GM18511 (cell line): ENCODE data around the gene PHF20.
"Not testable (repeated sequence)": the region's sequence is repeated elsewhere in the genome, so short reads cannot be mapped to it uniquely, and the experiment has no call there.

Experiments used
- ATAC-seq: cut with Tn5 transposase; IDR thresholded peaks from one replicate; pipeline ENCODE4 v1.9.1; 2021; ENCODE audit warnings: mild to moderate bottlenecking, moderate library complexity; ENCODE audit not compliant: unreplicated experiment

Gene PHF20

DNA sequence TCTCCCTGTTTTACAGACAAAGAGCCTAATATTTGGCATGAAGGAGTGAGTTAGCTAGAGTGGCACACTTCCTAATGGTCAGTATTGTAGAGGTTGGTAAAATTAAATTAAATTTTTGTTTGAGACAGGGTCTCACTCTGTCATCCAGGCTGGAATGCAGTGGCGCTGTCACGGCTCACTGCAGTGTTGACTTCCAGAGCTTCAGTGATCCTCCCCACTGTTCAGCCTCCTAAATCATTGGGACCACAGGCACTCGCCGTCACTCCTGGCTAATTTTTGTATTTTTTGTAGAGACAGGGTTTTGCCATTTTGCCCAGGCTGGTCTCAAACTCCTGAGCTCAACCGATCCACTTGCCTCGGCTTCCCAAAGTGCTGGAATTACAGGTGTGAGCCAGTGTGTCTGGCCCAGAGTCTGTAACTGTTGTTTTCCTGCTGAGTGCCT, 111.5 kb downstream of the PHF20 start:
- no peak for ATAC-seq

DNA sequence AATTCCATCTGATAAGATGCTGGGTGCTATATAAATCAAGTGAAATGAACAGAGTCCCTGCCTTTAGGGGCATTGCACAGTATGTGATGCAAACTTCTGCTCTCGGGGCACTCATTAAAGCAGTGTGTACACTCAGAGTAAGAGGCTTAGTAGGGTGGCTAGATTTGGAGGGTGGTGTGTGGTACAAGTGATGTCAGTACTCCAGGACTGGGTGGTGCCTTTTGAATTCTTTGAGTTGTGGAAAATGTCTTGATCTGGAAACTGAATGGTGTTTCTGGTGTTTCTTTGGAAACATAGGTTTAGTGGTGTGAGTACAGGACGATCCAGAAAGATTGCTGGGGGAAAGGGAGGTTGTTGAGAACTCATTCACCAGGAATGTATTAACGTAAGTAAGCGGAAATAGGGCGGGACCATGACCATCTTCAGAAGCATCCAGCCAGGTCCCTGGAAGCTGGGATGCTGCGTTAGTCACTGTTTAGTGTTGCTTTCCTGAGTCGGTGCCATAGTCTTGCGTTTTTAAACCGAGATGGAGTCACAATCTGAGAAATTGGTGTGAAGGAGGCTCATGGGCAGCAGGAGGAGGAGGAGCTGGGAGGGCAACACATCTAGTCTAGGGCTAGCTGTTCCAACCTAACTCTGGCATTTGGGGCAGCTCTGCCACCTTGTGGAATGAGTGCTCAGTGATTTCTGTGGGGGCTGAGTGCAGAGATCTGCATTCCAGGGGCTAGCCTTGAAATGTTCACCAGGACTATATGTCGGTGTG, 112.1 kb downstream of the PHF20 start:
- no peak for ATAC-seq

DNA sequence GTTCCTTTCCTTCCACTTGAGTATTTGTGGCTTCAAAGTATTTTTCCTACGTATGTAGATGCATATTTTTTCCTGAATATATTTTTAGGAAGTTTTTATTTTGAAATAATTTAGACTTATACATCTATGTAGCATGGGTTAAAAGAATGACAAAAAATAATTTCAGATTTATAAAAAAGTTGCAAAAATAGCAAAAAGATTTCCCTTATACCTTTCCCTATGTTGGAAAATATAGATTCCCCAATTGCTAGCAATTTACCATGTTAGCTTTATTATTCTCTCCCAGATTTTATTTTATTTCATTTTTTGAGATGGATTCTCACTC, 112.7 kb downstream of the PHF20 start:
- no peak for ATAC-seq

DNA sequence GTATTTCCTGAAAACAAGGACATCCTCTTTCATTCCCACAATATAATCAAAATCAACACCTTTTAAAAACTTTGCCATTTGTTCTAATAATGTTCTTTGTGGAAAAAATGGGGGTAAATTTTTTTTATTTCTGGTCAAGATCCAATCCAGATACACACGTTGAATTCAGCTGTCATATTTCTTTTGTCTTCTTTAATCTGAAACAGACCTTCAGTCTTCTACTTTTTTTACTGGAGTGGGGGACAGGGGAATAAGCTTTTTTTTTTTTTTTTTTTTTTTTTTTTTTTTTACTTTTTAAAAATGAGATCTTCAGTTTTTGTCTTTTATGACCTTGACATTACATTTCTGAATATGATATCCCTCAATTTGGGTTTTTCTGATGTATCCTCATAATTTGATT, 113.4 kb downstream of the PHF20 start:
- no peak for ATAC-seq

DNA sequence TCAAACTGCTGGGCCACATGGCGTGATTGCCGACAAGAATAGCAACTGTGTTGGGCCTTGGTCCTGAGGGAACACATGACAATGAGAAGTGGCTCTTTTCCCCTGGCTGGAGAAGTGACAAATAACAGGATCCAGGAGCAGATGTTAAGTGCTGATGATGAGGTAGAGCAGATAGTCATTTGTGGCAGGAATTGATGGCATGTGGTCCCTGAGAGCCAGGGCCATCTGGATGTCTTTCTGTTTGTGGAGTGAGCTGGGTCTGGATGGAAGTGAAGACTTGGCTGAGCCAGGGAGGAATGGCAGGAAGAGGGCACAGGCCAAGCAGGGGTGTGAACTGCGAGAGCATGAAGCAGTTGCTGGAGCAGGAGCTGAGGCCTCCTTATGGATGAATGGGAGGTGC, 114.7 kb downstream of the PHF20 start:
- no peak for ATAC-seq

DNA sequence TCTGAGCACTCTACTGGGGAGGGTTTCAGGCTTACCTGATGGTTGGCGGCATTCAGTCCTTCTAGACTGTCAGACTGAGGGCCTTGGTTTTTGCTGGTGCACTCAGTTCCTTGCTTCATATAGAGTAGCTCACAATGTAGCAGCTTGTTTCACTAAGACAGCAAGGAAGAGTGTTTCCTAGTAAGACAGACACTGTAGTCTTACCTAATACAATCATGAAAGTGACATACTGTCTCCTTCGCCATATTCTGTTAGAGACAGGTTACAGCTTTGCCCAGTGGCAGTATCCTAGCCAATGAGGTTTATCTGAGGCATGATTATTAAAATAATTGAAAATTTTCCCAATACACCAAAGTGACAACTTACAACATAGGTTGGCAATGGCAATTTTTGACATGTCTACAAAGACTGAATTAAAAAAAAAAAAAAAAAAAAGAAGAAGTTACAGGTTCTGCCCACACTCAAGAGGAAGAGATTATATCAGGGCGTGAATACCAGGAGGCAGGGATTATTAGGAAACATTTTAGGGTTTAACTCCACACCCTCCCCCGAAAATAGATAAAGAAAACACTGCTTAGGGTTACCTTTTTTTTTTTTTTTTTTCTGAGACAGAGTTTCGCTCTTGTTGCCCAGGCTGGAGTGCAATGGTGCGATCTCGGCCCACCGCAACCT, 115.7 kb downstream of the PHF20 start:
- ATAC-seq, result no peak

DNA sequence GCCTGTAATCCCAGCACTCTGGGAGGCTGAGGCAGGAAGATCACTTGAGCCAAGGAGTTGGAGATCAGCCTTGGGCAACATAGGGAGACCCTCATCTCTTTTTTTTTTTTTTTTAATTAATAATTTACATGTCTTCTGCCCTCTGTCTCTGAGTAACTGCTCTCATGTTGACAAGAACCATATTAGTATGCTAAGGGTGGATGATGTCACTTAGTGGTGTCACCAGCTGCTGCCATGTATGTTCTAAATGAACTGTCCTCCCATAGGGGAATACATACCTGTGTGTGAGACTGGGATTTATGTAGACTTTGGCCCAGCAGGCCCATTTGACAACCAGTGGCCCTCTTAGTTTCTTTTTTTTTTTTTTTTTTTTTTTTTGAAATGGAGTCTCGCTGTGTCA, 116.8 kb downstream of the PHF20 start:
- ATAC-seq, result no peak

DNA sequence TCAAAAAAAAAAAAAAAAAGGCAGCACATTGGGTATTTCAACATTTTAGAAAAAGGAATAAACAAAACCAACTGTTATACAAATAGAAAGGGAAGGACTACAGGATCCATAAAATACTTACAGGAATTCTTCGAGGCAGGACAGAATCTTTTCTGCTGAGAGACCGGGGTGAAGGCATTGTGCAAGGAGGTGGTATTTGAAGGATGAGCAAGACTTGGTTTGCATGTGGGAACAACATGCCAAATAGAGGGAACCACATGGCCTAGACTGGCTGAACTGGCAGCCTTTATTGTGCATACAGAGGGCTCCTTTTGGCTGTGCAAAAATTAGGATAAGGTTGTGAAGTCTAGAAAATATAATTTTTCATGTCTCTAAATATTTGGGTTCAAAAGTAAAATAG, 119.6 kb downstream of the PHF20 start:
- ATAC-seq, result no peak

DNA sequence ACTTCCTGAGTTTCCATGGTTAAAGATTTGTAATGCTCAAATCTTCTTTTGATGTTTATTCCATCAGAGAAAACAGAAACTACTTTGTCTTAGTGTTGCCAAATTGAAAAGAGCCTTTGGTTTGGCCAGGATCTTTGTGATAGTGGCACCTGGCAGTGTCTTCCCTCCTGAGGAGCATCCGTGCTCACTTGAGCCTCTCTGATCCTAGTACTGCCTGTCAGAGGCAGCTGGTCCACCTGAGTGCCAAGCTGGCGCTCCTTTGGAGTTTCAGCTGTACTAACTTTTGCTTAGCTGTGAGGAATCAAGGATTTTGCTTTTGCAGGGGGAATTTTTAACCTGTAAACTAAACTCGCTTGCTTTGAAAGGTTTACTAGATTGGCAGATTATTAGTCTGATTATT, 121.1 kb downstream of the PHF20 start:
- no peak for ATAC-seq

DNA sequence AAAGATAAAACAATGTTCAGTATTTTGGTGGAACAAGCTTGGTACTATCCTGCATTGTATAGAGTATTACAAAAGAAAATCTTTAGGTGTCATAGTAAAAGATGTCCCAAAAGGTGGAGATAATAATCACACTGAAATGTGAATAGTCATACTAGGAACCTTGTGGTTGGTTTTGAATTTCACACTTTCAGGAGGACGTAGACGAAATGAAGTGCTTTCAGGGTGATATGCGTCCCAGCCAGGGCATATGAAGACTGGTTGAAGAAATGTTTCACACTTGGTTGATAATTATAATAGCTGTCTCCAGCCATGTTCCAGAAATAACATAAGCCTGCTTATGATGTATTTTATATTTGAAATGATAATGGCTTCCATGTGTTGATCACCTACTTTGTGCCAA, 122.1 kb downstream of the PHF20 start:
- ATAC-seq, result peak; percentile 71

DNA sequence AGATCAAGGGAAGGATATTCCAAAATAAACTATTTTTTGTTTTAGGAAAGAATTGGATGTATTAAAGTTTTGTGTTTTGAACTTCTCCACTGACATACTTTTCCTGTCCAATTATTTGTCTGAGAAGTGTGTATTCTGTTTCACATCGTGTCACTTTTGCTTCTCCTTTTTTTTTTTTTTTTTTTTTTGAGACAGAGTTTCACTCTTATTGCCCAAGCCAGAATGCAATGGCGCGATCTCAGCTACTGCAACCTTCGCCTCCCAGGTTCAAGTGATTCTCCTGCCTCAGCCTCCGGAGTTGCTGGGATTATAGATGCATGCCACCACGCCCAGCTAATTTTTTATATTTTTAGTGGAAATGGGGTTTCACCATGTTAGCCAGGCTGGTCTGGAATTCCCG, 123.7 kb downstream of the PHF20 start:
- not testable (repeated sequence) for ATAC-seq

DNA sequence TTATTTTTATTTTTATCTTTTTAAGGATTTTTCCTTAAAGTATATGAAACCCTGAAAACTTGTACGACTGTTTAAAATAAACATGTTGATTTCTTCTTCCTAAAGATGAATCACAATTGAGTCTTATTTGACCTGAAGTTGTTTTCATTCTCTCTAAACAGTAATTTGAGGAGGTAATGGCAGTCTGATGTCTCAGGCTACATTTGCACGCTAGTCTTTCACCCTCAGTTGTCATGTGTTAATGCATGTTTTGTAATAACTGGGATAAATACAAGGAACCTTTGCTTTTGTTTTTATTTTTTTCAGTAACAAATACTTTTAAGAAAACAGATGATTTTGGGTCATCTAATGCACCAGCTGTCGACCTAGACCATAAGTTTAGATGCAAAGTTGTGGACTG, 127.2 kb downstream of the PHF20 start:
- ATAC-seq, result no peak

DNA sequence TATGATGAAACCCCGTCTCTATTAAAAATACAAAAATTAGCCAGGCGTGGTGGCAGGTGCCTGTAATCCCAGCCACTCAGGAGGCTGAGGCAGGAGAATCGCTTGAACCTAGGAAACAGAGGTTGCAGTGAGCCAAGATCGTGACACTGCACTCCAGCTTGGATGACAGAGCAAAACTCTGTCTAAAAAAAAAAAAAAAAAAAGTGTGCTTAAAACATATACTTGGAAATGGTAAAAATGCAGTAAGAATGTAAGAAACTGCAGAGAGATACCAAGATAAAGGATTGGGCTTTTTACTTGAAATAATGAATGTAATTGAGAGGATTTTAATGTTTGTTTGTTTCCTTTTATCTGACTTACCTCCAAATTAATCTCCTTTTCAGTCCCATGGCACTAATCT, 129.4 kb downstream of the PHF20 start:
- ATAC-seq, result not testable (repeated sequence)

DNA sequence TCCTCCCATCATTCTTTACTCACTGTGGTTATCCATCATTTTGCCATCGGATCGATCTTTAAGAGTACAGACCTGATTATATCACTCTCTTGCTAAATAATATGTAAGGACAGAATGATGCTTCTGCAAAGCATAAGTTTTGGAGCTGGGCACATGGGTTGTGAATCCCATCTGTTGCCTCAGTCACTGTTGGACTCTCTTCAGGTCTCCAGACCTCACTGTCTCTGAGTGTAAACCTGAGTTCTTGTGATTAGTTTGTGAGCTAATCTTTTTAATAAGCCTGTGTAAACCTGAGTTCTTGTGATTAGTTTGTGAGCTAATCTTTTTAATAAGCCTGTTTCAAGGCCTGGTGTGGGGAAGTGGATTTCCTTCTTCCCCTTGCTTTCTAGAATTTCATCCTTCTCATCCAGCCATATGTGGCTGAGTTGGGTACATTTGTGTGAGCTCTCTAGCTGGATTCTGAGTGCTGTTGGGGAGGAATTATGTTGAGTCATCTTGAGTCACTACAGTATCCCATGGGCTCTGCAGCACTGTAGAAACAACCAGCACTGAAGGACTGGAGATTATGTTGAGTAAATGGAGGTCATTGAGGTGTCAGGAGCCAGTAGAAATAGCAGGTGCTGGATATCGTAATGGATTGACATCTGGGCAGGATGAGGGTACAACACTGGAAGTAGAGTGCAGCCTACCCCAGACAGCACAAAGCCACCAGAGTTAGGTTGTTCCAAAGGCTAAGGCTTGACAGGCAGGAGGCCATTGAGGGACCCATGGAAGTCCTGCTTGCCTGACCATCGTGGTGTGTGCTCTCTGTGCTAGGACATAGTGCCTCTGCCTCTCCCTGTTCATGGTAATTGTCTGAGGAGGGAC, 130.1 kb downstream of the PHF20 start:
- no peak for ATAC-seq

DNA sequence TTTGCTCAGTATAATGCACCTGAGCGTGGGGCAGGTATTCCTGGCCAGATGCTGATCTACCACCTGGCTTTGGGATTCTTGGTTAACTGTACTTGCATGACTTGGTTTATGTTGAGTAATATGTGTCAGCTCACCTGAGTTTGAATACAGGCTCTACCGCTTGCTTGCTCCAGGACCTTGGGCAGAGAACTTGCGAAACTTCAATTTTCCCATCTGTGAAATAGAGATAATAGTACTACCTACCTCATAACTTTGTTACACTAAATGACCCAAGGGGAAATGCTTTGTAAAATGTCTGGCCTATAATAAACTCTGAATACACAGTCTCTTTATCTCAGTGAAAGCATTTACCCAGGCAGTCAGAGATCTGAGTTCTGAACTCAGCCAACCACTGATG, 130.7 kb downstream of the PHF20 start:
- ATAC-seq, result no peak

DNA sequence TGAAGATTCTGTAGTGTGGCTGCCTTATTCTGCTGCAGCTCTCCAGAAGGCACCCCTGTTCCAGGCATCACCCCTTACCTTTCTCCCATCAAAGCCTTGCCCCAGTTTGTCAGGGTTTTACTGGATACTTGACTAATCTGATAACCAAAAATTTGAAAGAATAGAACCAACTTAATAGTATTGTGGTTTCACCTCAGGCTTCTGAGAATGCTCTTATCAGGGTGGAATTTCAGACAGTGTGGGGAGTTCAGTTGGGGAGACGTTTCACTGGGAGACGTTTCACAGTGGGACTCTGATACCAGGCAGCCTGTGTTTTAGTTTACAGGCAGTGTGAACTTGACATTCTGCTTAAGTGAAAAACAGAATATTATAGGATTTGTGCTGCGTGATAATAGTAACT, 132.0 kb downstream of the PHF20 start:
- ATAC-seq, result no peak

DNA sequence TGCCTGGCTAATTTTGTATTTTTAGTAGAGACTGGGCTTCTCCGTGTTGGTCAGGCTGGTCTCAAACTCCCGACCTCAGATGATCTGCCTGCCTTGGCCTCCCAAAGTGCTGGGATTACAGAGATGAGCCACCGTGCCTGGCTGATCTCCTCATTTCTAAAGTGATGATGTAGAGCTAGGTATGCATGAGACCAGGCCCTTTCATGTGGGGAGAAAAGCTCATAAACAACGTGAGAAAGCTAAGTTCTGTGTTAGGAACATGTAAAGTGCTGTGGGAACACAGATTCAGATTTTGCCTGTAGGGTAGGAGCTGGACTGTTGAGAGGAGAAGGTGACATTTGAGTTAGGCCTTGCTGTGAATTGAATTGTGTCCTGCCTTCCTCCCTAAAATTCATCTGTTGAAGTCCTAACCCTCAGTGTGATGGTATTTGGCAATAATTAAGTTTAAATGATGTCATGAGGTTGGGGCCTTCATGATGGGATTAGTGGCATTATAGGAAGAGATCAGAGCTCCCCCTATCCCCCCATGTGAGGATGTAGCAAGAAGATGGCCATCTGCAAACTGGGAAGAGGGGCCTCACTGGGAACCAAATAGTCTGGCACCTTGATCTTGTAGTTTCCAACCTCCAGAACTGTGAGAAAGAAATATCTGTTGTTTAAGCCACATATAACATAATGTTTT, 133.3 kb downstream of the PHF20 start:
- ATAC-seq, result no peak

DNA sequence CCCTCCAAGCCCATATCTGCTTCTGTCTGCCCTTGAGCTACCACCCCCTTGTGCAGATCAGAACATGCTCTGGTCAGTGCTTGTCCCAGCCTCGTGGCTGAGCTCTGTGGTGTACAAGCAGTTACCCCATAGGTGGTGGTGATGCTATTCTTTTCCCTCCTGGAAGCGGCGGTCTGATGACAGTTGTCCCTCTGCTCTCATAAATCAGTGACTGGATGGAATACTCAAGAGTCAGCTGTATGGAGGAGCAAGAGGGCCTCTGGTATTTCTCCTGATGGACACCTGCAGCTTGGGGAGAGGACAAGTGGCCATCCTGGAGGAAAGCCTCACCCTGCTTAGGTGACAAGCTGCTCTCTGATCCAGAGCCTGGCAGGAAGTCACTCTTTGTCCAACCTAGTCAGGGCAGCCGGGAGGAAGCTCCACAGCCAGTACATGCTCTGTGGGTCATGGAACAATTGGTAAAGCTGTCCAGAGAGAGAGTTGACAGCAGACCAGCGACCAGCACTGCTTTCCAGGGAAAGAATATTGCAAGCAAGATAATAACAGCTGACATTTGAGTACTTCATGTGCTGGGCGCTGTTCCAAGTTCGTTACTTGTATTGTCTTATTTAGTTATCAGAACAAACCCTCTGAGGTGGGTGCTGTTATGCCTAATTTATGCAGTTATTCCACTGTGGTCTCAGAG, 135.3 kb downstream of the PHF20 start:
- no peak for ATAC-seq

DNA sequence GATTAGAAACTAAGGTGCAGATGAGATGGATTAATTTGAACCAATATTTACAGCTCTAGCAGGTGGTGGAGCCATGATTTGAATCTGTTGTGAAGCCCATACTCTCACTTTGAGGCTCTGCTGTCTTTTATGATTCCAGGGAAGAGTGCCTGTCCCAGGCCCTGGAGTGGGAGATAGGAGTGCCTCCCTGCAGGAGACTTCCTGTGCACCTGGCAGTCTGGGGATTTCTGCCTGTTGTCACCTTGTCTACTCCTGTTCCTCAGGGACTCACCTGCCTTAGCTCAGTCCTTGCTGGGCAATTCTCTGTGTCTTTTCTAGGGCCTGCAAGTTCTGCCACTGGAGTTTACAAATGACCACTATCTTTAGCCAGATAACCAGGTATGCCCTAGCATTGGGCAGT, 136.2 kb downstream of the PHF20 start:
- no peak for ATAC-seq

DNA sequence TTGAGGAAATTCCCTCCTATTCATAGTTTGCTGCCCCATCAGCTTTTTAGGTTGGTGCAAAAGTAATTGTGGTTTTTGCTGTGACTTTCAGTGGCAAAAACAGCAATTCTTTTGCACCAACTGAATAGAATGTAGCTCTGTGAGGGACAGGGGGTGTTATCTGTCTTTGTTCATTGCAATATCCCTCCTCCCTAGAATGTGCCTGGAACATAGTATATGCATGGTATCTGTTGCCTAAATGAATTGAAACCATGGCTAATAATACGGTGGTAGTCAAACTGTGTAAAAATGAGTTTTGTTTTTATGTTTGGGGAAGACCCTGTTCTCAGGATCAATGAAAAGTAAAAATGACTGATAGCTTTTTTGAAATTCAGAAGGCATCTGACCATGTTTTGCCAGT, 137.4 kb downstream of the PHF20 start:
- ATAC-seq, result no peak

DNA sequence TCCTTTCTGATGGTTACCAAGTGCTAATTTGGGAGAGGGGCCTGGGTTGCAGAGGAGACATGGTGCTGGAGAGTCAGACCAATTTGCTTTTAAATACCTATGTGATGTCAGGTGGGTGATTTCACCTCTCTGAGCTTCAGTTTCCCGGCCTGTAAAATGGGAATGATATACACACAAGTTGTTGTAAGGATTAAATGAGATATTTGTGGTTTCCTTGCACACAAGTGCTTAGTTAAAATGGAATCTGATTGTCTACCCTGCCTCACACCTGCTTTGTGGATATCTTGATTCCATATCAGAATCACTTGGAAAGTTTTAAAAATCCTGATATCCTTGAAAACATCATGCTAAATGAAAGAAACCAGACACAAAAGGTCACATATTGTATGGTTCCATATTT, 138.0 kb downstream of the PHF20 start:
- no peak for ATAC-seq
